Measurements from ENCODE around the gene LY6G5B. TPM values are rescaled to one million over a fixed set of nuclear protein-coding genes. Genes with fewer than 3 reads are reported as not detected.

Gene LY6G5B
- total RNA-seq, 2 experiments from 2014 or later: 12.3 to 28.7 TPM

- Histone ChIP-seq H4K20me1 (ENCODE audit: insufficient read depth, low read length) (0 out of 2 replicates have a peak, but pooled peaks cover 4% of the 10 kb centered on the region), H3K9me2 (ENCODE audit: insufficient read depth, low read length) (no peaks in the 10 kb centered on the region), H3K4me1 (ENCODE audit: insufficient read depth, low read length, poor library complexity, severe bottlenecking) (peaks cover 19% of the 10 kb centered on the region), H3K36me3 (ENCODE audit: insufficient read depth, low read length) (peaks cover 30% of the 10 kb centered on the region), H3K4me3 (ENCODE audit: low read depth, low read length, poor library complexity, severe bottlenecking) (peak overlapping the region; percentile 76), H3K27ac (ENCODE audit: low read depth, low read length, poor library complexity, severe bottlenecking) (peak overlapping the region; percentile 75), H3K79me2 (ENCODE audit: insufficient read depth, low read depth, low read length) (peaks cover 32% of the 10 kb centered on the region), H3K4me2 (ENCODE audit: low read length) (peak overlapping the region; percentile 78), H2AFZ (ENCODE audit: low read length) (peak overlapping the region; percentile 5; the same call in 1 of the 2 replicates), H3K9me3 (ENCODE audit: low read length) (no peaks in the 10 kb centered on the region)
- CTCF ChIA-PET (ENCODE audit: unreplicated experiment): interaction anchor here (0.6 kb wide), 1 partner anchor 117 kb away, joined by 8 read pairs; no protein-coding TSS in a partner anchor
- peak; percentile 97 for DNase-seq (ENCODE audit: low spot score)
- POLR2A ChIA-PET: interaction anchor here (0.6 to 4.0 kb wide), 18 partner anchors 8 to 539 kb away, joined by 3 to 19 read pairs (median 4); partner anchors contain the start of genes C6orf47, CSNK2B, DDX39B and EGFL8
- TF ChIP-seq EZH2phosphoT487 (IDR thresholded peaks at IDR 0.05; ENCODE audit: borderline replicate concordance, low read depth, low read length) (no peak), CTCF (conservative IDR thresholded peaks at IDR 0.05; ENCODE audit: low read length) (peak; percentile 59)
- TSS peak; percentile 99 for BruUV-seq (replicated peaks)
- intact Hi-C loops (cut with micrococcal nuclease; ENCODE audit: unreplicated experiment): loop anchor here (1.0 kb wide), 4 partner anchors 12 to 111 kb away; partner anchors contain the start of genes ATP6V1G2, DDX39B and PRRC2A
Observed at GRCh38 chr6:31652925-31653724, 16.7 kb upstream of the LY6G5B start.

GRCh38 chr6:31654574-31655348, 15.0 kb upstream of the LY6G5B start:
- Histone ChIP-seq H3K27ac (ENCODE audit: low read depth, low read length, poor library complexity, severe bottlenecking) (no peak overlapping the region), H3K79me2 (ENCODE audit: insufficient read depth, low read depth, low read length) (peaks cover 28% of the 10 kb centered on the region), H3K9me3 (ENCODE audit: low read length) (no peaks in the 10 kb centered on the region), H3K4me3 (ENCODE audit: low read depth, low read length, poor library complexity, severe bottlenecking) (no peak overlapping the region), H3K4me1 (ENCODE audit: insufficient read depth, low read length, poor library complexity, severe bottlenecking) (peaks cover 35% of the 10 kb centered on the region), H2AFZ (ENCODE audit: low read length) (no peak overlapping the region), H3K4me2 (ENCODE audit: low read length) (no peak overlapping the region), H3K9me2 (ENCODE audit: insufficient read depth, low read length) (no peaks in the 10 kb centered on the region), H3K36me3 (ENCODE audit: insufficient read depth, low read length) (peaks cover 14% of the 10 kb centered on the region), H4K20me1 (ENCODE audit: insufficient read depth, low read length) (0 out of 2 replicates have a peak, but pooled peaks cover 4% of the 10 kb centered on the region)
- ChIA-PET POLR2A (interaction anchor here (0.6 to 4.0 kb wide), 4 partner anchors 19 to 113 kb away, joined by 3 to 19 read pairs (median 6); partner anchors contain the start of gene DDX39B), CTCF (ENCODE audit: unreplicated experiment) (no interaction called here)
- no peak for DNase-seq (ENCODE audit: low spot score)
- intact Hi-C loops (cut with micrococcal nuclease; ENCODE audit: unreplicated experiment): no loop called here
- BruUV-seq (replicated peaks): no TSS peak
- TF ChIP-seq EZH2phosphoT487 (IDR thresholded peaks at IDR 0.05; ENCODE audit: borderline replicate concordance, low read depth, low read length) (no peak), CTCF (conservative IDR thresholded peaks at IDR 0.05; ENCODE audit: low read length) (no peak)
